HL-60 (cell line): ENCODE results near the gene TMEM178A.

ENCODE experiments used
- CTCF ChIP-seq: IDR thresholded peaks from one replicate; pipeline ENCODE4 v1.5.1; 2011; ENCODE audit warnings: low read length, control low read depth, inconsistent platforms; ENCODE audit not compliant: insufficient read depth
- GABPA ChIP-seq: IDR thresholded peaks from 2 replicates; pipeline ENCODE4 v1.6.1; 2012; ENCODE audit warnings: low read depth
- POLR2AphosphoS5 ChIP-seq: IDR thresholded peaks from 2 replicates; pipeline ENCODE4 v1.6.1; 2012; ENCODE audit warnings: low read depth

- no peak for TF ChIP-seq GABPA
- no peak for TF ChIP-seq CTCF
- no peak for TF ChIP-seq POLR2AphosphoS5
Observed at GRCh38 chr2:39719317-39719716, 53.6 kb downstream of the TMEM178A start.
